A673 (cell line): Measurements from ENCODE around the gene KDM4F.

Source experiments
- EZH2 ChIP-seq: fragments of 200-600 bp; sonication (generic); IDR thresholded peaks from 2 replicates; pipeline ENCODE4 v1.6.1; 2017; ENCODE audit warnings: borderline replicate concordance, low read depth, mild to moderate bottlenecking, mixed read lengths, antibody characterized with exemption, low read length; ENCODE audit not compliant: poor library complexity, severe bottlenecking
- TF ChIP-seq, protein P1 (sequence below): fragments of 300-800, 200-600 bp; sonication (generic); conservative IDR thresholded peaks from 2 replicates; pipeline ENCODE4 v1.5.1; 2017; ENCODE audit warnings: low read depth, mild to moderate bottlenecking, antibody characterized with exemption, low read length, moderate library complexity, mixed read lengths

DNA sequence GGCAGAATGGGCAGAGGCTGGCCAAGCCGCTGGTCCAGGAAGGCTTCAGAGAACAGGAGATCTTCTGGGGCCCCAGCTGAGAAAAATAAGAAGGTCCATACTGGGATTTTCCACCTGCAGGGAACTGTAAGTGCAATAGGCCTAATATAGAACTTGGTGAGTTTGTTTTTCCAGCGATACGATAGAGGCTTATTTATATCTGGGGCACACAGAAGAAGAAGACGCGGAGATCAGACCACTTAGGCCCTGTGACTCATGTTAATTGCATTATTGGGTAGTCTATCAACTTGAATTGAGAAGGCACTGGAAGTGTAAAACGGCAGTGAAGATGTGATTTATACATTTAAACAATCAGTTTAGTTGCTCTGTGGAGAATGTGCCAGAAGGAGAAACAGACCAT lies 9.8 kb downstream of the KDM4F start:
- TF ChIP-seq EZH2 = no peak
- TF ChIP-seq, protein P1, sequence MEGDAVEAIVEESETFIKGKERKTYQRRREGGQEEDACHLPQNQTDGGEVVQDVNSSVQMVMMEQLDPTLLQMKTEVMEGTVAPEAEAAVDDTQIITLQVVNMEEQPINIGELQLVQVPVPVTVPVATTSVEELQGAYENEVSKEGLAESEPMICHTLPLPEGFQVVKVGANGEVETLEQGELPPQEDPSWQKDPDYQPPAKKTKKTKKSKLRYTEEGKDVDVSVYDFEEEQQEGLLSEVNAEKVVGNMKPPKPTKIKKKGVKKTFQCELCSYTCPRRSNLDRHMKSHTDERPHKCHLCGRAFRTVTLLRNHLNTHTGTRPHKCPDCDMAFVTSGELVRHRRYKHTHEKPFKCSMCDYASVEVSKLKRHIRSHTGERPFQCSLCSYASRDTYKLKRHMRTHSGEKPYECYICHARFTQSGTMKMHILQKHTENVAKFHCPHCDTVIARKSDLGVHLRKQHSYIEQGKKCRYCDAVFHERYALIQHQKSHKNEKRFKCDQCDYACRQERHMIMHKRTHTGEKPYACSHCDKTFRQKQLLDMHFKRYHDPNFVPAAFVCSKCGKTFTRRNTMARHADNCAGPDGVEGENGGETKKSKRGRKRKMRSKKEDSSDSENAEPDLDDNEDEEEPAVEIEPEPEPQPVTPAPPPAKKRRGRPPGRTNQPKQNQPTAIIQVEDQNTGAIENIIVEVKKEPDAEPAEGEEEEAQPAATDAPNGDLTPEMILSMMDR = no peak
